COLO668 (cell line): ENCODE data around the gene SPECC1L.

Source experiments
- DNase-seq: peaks from one replicate; lab custom pipeline; 2025; ENCODE audit not compliant: unreplicated experiment; lab: John Stamatoyannopoulos, UW

The SPECC1L gene

GRCh38 chr22:24424901-24425775 is 154.5 kb downstream of the SPECC1L start:
- no peak for DNase-seq

GRCh38 chr22:24426436-24426835 is 155.8 kb downstream of the SPECC1L start:
- DNase-seq: no peak

- peak; percentile 60 for DNase-seq
Observed at GRCh38 chr22:24426851-24427499, 156.3 kb downstream of the SPECC1L start.

GRCh38 chr22:24427500-24428164 is 157.0 kb downstream of the SPECC1L start, which contains the start of gene ADORA2A:
ADORA2A (plus strand) TSS chr22:24427599; CDS start chr22:24433405, 5,806 bp downstream.
- peak; percentile 74 for DNase-seq

- no peak for DNase-seq
Observed at GRCh38 chr22:24428751-24429410, 158.2 kb downstream of the SPECC1L start.

- peak; percentile 26 for DNase-seq
Observed at GRCh38 chr22:24429411-24430365, 159.1 kb downstream of the SPECC1L start.

- no peak for DNase-seq
Observed at GRCh38 chr22:24430431-24431308, 160.0 kb downstream of the SPECC1L start.

GRCh38 chr22:24431309-24432034 is 160.8 kb downstream of the SPECC1L start:
- DNase-seq: no peak

GRCh38 chr22:24432059-24432853 is 161.6 kb downstream of the SPECC1L start:
- DNase-seq: peak; percentile 16

- no peak for DNase-seq
Observed at GRCh38 chr22:24433001-24433827, 162.6 kb downstream of the SPECC1L start.

GRCh38 chr22:24433828-24434470 is 163.3 kb downstream of the SPECC1L start:
- no peak for DNase-seq

GRCh38 chr22:24434471-24435322 is 164.1 kb downstream of the SPECC1L start:
- no peak for DNase-seq

- DNase-seq: no peak
Observed at GRCh38 chr22:24435323-24435645, 164.7 kb downstream of the SPECC1L start.

GRCh38 chr22:24435861-24436371 is 165.3 kb downstream of the SPECC1L start:
- DNase-seq: no peak

GRCh38 chr22:24436553-24436952 is 165.9 kb downstream of the SPECC1L start:
- no peak for DNase-seq
